Body of pancreas (tissue), 4 donors: ENCODE results near the gene PAPOLA. TPM values are rescaled to one million over a fixed set of nuclear protein-coding genes. Genes with fewer than 3 reads are reported as not detected.
A peak's percentile ranks its signal among the peaks of the same experiment; 100 is the strongest.

Experiments used
- ATAC-seq: fragments of 150-250 bp; one replicate; pipeline ENCODE4 v1.9.1; 2016
- DNase-seq, 4 donors: peaks; one replicate each; pipeline ENCODE4 v3.0.0-alpha.2; 2019
- H3K27ac ChIP-seq, 4 donors: fragments of 200-600 bp; sonication (generic); 1 replicate in 3 of 4; 2 replicates in 1 of 4; pipeline versions ENCODE4 v1.5.1 to v1.6.1; 2016 to 2019; ENCODE audit warnings: mild to moderate bottlenecking in 1 of 4, mixed read lengths in 1 of 4, moderate library complexity in 1 of 4
- H3K27me3 ChIP-seq, 2 donors: fragments of 200-600 bp; sonication (generic); one replicate each; pipeline ENCODE4 v1.6.0; 2016; ENCODE audit warnings: mild to moderate bottlenecking in 1 of 2
- H3K36me3 ChIP-seq, 2 donors: fragments of 200-600 bp; sonication (generic); replicated peaks in 1 of 2; 2 replicates each; pipeline ENCODE4 v1.5.1; 2016; ENCODE audit warnings: low read depth in 2 of 2; ENCODE audit not compliant: insufficient read depth in 1 of 2
- H3K4me1 ChIP-seq: fragments of 200-600 bp; sonication (generic); one replicate; pipeline ENCODE4 v1.6.0; 2016
- H3K4me3 ChIP-seq, 2 donors: fragments of 200-600 bp; sonication (generic); 1 replicate in 1 of 2; 2 replicates in 1 of 2; pipeline ENCODE4 v1.5.1; 2016 to 2019
- H3K9me3 ChIP-seq, 3 donors: fragments of 200-600 bp; sonication (generic); 1 replicate in 2 of 3; 2 replicates in 1 of 3; pipeline ENCODE4 v1.5.1; 2016
- CTCF ChIP-seq, 7 experiments: fragments of 450-650 bp in 4 of 7; fragments of 200-600 bp in 3 of 7; sonication (generic) in 3 of 7; IDR thresholded peaks; one replicate each; pipeline ENCODE4 v1.5.1; 2016 to 2019; ENCODE audit warnings: antibody characterized with exemption in 7 of 7
- POLR2A ChIP-seq, 3 donors: fragments of 450-650 bp; IDR thresholded peaks; one replicate each; pipeline ENCODE4 v1.6.1; 2016; ENCODE audit warnings: antibody characterized with exemption in 3 of 3, mild to moderate bottlenecking in 2 of 3
- WGBS, 2 donors: methylation state at CpG; one replicate each; pipeline ENCODE4 v1.1.5; 2017; 5-methylcytosine and 5-hydroxymethylcytosine counted together
- intact Hi-C: fragments of 100-400 bp; cut with DNase I; formaldehyde crosslinking; loops from one replicate; pipeline ENCODE4 v1.15.1; 2023
- total RNA-seq, 2 donors: library from RNA; depleted of rRNA; stranded (reverse); fragments of >200 nt; gene quantifications; one replicate each; pipeline ENCODE4 v1.1.0, GENCODE V29; 2016

The PAPOLA gene
- total RNA-seq, 2 donors from 2014 or later: 122 to 163 TPM

GRCh38 chr14:96576937-96577336 is 74.8 kb downstream of the PAPOLA start:
- ATAC-seq (no peak), DNase-seq (no peak)
- H3K27ac ChIP-seq: no peak overlapping the region
- H3K4me3 ChIP-seq: no peak overlapping the region
- H3K27me3 ChIP-seq: no peaks in the 10 kb centered on the region
- TF ChIP-seq CTCF (IDR thresholded peaks at IDR 0.05) (no peak), POLR2A (IDR thresholded peaks at IDR 0.05) (no peak)
- H3K9me3 ChIP-seq: no peaks in the 10 kb centered on the region
- 47 to 56% methylated on average over 3 of the region's 3 CpGs for WGBS, 2 donors
- peaks cover 21% of the 10 kb centered on the region for H3K4me1 ChIP-seq
- no peaks in the 10 kb centered on the region for H3K36me3 ChIP-seq
- intact Hi-C loops: no loop called here

GRCh38 chr14:96578619-96579018 is 76.4 kb downstream of the PAPOLA start:
- 57 to 78% methylated on average over 3 to 6 of the region's 6 CpGs for WGBS, 2 donors
- ATAC-seq (no peak), DNase-seq (peak in 1 of 4 donors; percentile 51)
- no peak overlapping the region for H3K4me3 ChIP-seq
- no peaks in the 10 kb centered on the region for H3K9me3 ChIP-seq
- no peak overlapping the region for H3K27ac ChIP-seq
- TF ChIP-seq CTCF (IDR thresholded peaks at IDR 0.05): no peak
- TF ChIP-seq POLR2A (IDR thresholded peaks at IDR 0.05): no peak
- intact Hi-C loops: no loop called here
- H3K4me1 ChIP-seq: peaks cover 17% of the 10 kb centered on the region
- H3K27me3 ChIP-seq: no peaks in the 10 kb centered on the region
- H3K36me3 ChIP-seq: no peaks in the 10 kb centered on the region

- peaks cover 10% of the 10 kb centered on the region for H3K4me1 ChIP-seq
- no peaks in the 10 kb centered on the region for H3K9me3 ChIP-seq
- H3K27ac ChIP-seq: no peak overlapping the region
- no peak overlapping the region for H3K4me3 ChIP-seq
- intact Hi-C loops: no loop called here
- H3K36me3 ChIP-seq: no peaks in the 10 kb centered on the region
- TF ChIP-seq POLR2A (IDR thresholded peaks at IDR 0.05) (no peak), CTCF (IDR thresholded peaks at IDR 0.05) (no peak)
- WGBS, 2 donors: 78 to 82% methylated on average over 6 of the region's 6 CpGs
- no peak for ATAC-seq
- no peaks in the 10 kb centered on the region for H3K27me3 ChIP-seq
- no peak for DNase-seq
Observed at GRCh38 chr14:96579358-96579757, 77.2 kb downstream of the PAPOLA start.

- Histone ChIP-seq H3K36me3 (no peaks in the 10 kb centered on the region), H3K9me3 (no peaks in the 10 kb centered on the region), H3K27ac (no peak overlapping the region), H3K27me3 (no peaks in the 10 kb centered on the region), H3K4me1 (peaks cover 5% of the 10 kb centered on the region), H3K4me3 (no peak overlapping the region)
- 86 to 87% methylated on average over 6 of the region's 6 CpGs for WGBS, 2 donors
- TF ChIP-seq POLR2A (IDR thresholded peaks at IDR 0.05) (no peak), CTCF (IDR thresholded peaks at IDR 0.05) (no peak)
- intact Hi-C loops: loop anchor here (10.0 kb wide), 1 partner anchor 165 kb away; no protein-coding TSS in a partner anchor
- ATAC-seq (no peak), DNase-seq (no peak)
Observed at GRCh38 chr14:96579855-96580254, 77.7 kb downstream of the PAPOLA start.

GRCh38 chr14:96580566-96580965 is 78.4 kb downstream of the PAPOLA start:
- no peaks in the 10 kb centered on the region for H3K27me3 ChIP-seq
- H3K9me3 ChIP-seq: no peaks in the 10 kb centered on the region
- H3K4me3 ChIP-seq: no peak overlapping the region
- no peaks in the 10 kb centered on the region for H3K4me1 ChIP-seq
- DNase-seq: no peak
- no peaks in the 10 kb centered on the region for H3K36me3 ChIP-seq
- no peak for ATAC-seq
- 54 to 58% methylated on average over 9 of the region's 9 CpGs for WGBS, 2 donors
- intact Hi-C loops: loop anchor here (10.0 kb wide), 1 partner anchor 164 kb away; no protein-coding TSS in a partner anchor
- TF ChIP-seq POLR2A (IDR thresholded peaks at IDR 0.05): no peak
- no peak for TF ChIP-seq CTCF (IDR thresholded peaks at IDR 0.05)
- no peak overlapping the region for H3K27ac ChIP-seq
